H9 (cell line): ENCODE results near the gene KRT9. TPM values are rescaled to one million over a fixed set of nuclear protein-coding genes. Genes with fewer than 3 reads are reported as not detected.

Experiments
- DNase-seq: peaks from one replicate; pipeline ENCODE4 v3.0.0-alpha.2; 2017
- H2AFZ ChIP-seq: one replicate; pipeline ENCODE4 v1.6.1; 2013; ENCODE audit warnings: mild to moderate bottlenecking, low read length, control low read depth, moderate library complexity
- H2AK5ac ChIP-seq: 2 replicates; pipeline ENCODE4 v1.6.1; 2013; ENCODE audit warnings: low read length, control low read depth, mixed read lengths; ENCODE audit not compliant: insufficient read length
- H2BK120ac ChIP-seq: one replicate; pipeline ENCODE4 v1.6.1; 2013; ENCODE audit warnings: low read depth, mild to moderate bottlenecking, low read length, control low read depth, inconsistent platforms; ENCODE audit not compliant: poor library complexity, severe bottlenecking
- H2BK12ac ChIP-seq: 2 replicates; pipeline ENCODE4 v1.6.1; 2013; ENCODE audit warnings: low read length, control low read depth, mixed read lengths, low read depth; ENCODE audit not compliant: insufficient read length
- H2BK15ac ChIP-seq: 2 replicates; pipeline ENCODE4 v1.6.1; 2013; ENCODE audit warnings: low read depth, low read length, control low read depth
- H2BK20ac ChIP-seq: one replicate; pipeline ENCODE4 v1.6.1; 2013; ENCODE audit warnings: low read depth, mild to moderate bottlenecking, low read length, control low read depth, inconsistent platforms; ENCODE audit not compliant: poor library complexity, severe bottlenecking
- H2BK5ac ChIP-seq: 2 replicates; pipeline ENCODE4 v1.6.1; 2013; ENCODE audit warnings: low read length, control low read depth, mixed read lengths; ENCODE audit not compliant: insufficient read length
- H3K14ac ChIP-seq: 2 replicates; pipeline ENCODE4 v1.6.1; 2013; ENCODE audit warnings: low read length, control low read depth; ENCODE audit not compliant: insufficient read depth
- H3K18ac ChIP-seq: 2 replicates; pipeline ENCODE4 v1.6.1; 2013; ENCODE audit warnings: low read depth, mild to moderate bottlenecking, mixed read lengths, low read length, control low read depth; ENCODE audit not compliant: insufficient read length
- H3K23ac ChIP-seq: 2 replicates; pipeline ENCODE4 v1.6.1; 2013; ENCODE audit warnings: low read length, control low read depth, mixed read lengths, low read depth; ENCODE audit not compliant: insufficient read length
- H3K23me2 ChIP-seq: 2 replicates; pipeline ENCODE4 v1.6.1; 2013; ENCODE audit warnings: low read depth, mild to moderate bottlenecking, mixed read lengths, low read length, control low read depth; ENCODE audit not compliant: insufficient read length, poor library complexity, severe bottlenecking
- H3K27ac ChIP-seq: 2 replicates; pipeline ENCODE4 v1.5.1; 2013; ENCODE audit warnings: low read length, control low read depth, mixed read lengths, low read depth; ENCODE audit not compliant: insufficient read length
- H3K27me3 ChIP-seq: 2 replicates; pipeline ENCODE4 v1.6.1; 2013; ENCODE audit warnings: low read length, control low read depth, inconsistent platforms; ENCODE audit not compliant: insufficient read depth
- H3K4ac ChIP-seq: 2 replicates; pipeline ENCODE4 v1.6.1; 2013; ENCODE audit warnings: low read depth, mild to moderate bottlenecking, control low read depth, inconsistent platforms, low read length, moderate library complexity
- H3K4me1 ChIP-seq: 2 replicates; pipeline ENCODE4 v1.6.1; 2013; ENCODE audit warnings: low read length, control low read depth, inconsistent platforms; ENCODE audit not compliant: insufficient read depth
- H3K4me2 ChIP-seq: 2 replicates; pipeline ENCODE4 v1.6.1; 2013; ENCODE audit warnings: low read length, control low read depth, mixed read lengths; ENCODE audit not compliant: insufficient read length, insufficient read depth
- H3K56ac ChIP-seq: 2 replicates; pipeline ENCODE4 v1.6.1; 2013; ENCODE audit warnings: low read depth, mild to moderate bottlenecking, mixed read lengths, low read length, control low read depth; ENCODE audit not compliant: insufficient read length
- H3K79me1 ChIP-seq: 2 replicates; pipeline ENCODE4 v1.6.1; 2013; ENCODE audit warnings: low read depth, mild to moderate bottlenecking, moderate library complexity, low read length, control low read depth, inconsistent platforms; ENCODE audit not compliant: insufficient read depth, poor library complexity, severe bottlenecking
- H3K79me2 ChIP-seq: 2 replicates; pipeline ENCODE4 v1.6.1; 2013; ENCODE audit warnings: low read length, control low read depth, inconsistent platforms; ENCODE audit not compliant: insufficient read depth
- H3K9ac ChIP-seq: 2 replicates; pipeline ENCODE4 v1.6.1; 2013; ENCODE audit warnings: low read length, control low read depth, mixed read lengths; ENCODE audit not compliant: insufficient read length; ENCODE audit errors: extremely low read depth
- H3K9me3 ChIP-seq: one replicate; pipeline ENCODE4 v1.6.1; 2013; ENCODE audit warnings: low read depth, low read length, inconsistent platforms; ENCODE audit not compliant: control insufficient read depth
- H3T11ph ChIP-seq: one replicate; pipeline ENCODE4 v1.6.1; 2013; ENCODE audit warnings: mild to moderate bottlenecking, low read length, control low read depth, inconsistent platforms
- H4K20me1 ChIP-seq: one replicate; pipeline ENCODE4 v1.6.1; 2013; ENCODE audit not compliant: control insufficient read depth, insufficient read length, insufficient read depth
- H4K5ac ChIP-seq: 2 replicates; pipeline ENCODE4 v1.6.1; 2013; ENCODE audit warnings: low read depth, mild to moderate bottlenecking, mixed read lengths, low read length, control low read depth; ENCODE audit not compliant: insufficient read length
- H4K8ac ChIP-seq: replicated peaks from 2 replicates; pipeline ENCODE4 v1.6.1; 2013; ENCODE audit warnings: low read length, control low read depth, mixed read lengths, low read depth; ENCODE audit not compliant: insufficient read length
- H4K91ac ChIP-seq: 2 replicates; pipeline ENCODE4 v1.6.1; 2013; ENCODE audit warnings: low read depth, mild to moderate bottlenecking, moderate library complexity, mixed read lengths, low read length, control low read depth; ENCODE audit not compliant: insufficient read length
- H3K27ac Mint-ChIP-seq, 3 experiments: 2 replicates in 2 of 3; 3 replicates in 1 of 3; pipeline ENCODE4 v1.8.0; 2020 to 2021; ENCODE audit warnings: mixed read lengths in 3 of 3, mild to moderate bottlenecking in 1 of 3, moderate library complexity in 1 of 3
- H3K27me3 Mint-ChIP-seq: 2 replicates; pipeline ENCODE4 v1.8.0; 2021; ENCODE audit warnings: low read depth, mild to moderate bottlenecking, moderate library complexity, mixed read lengths
- H3K36me3 Mint-ChIP-seq, 3 experiments: 2 replicates in 2 of 3; 3 replicates in 1 of 3; pipeline ENCODE4 v1.8.0; 2020 to 2021; ENCODE audit warnings: low read depth in 3 of 3, mixed read lengths in 3 of 3; ENCODE audit not compliant: insufficient read depth in 1 of 3
- H3K4me1 Mint-ChIP-seq, 2 experiments: 2 replicates each; pipeline ENCODE4 v1.8.0; 2020; ENCODE audit warnings: mixed read lengths in 2 of 2
- H3K4me3 Mint-ChIP-seq, 2 experiments: 2 replicates in 1 of 2; 3 replicates in 1 of 2; pipeline ENCODE4 v1.8.0; 2020 to 2021; ENCODE audit warnings: mild to moderate bottlenecking in 2 of 2, mixed read lengths in 2 of 2, moderate library complexity in 1 of 2
- H3K9me3 Mint-ChIP-seq, 2 experiments: 2 replicates in 1 of 2; 3 replicates in 1 of 2; pipeline ENCODE4 v1.8.0; 2020; ENCODE audit warnings: mild to moderate bottlenecking in 2 of 2, mixed read lengths in 2 of 2, moderate library complexity in 1 of 2
- CTCF ChIP-seq: fragments of 200-600 bp; sonication (generic); conservative IDR thresholded peaks from 3 replicates; pipeline ENCODE4 v1.8.0; 2021; ENCODE audit warnings: antibody characterized with exemption, mild to moderate bottlenecking
- WGBS: extraction: QIAGEN DNeasy Blood & Tissue Kit; methylation state at CpG from one replicate; pipeline ENCODE4 v1.1.7; 2013; ENCODE audit warnings: missing lambda C conversion rate, low lambda C conversion rate, mixed read lengths; ENCODE audit not compliant: insufficient read length; ENCODE audit errors: extremely low coverage; 5-methylcytosine and 5-hydroxymethylcytosine counted together
- total RNA-seq: library from RNA; stranded (reverse); gene quantifications from 2 replicates; pipeline ENCODE4 v1.2.1, GENCODE V29; 2021

KRT9 gene
- total RNA-seq, 1 experiment from 2014 or later, result not detected

GRCh38 chr17:41618341-41619035, 46.6 kb upstream of the KRT9 start:
- no peak overlapping the region for H4K8ac ChIP-seq
- H2BK12ac ChIP-seq, result no peak overlapping the region
- no peak overlapping the region for H2AK5ac ChIP-seq
- no peak for TF ChIP-seq CTCF
- no peaks in the 10 kb centered on the region for H3K27me3 ChIP-seq
- no CpG with 5 or more reads among the region's 13 CpGs for WGBS
- Mint-ChIP-seq H3K27ac (peak overlapping the region in 1 of 3 experiments; percentile 79; a peak in 1 of 7 replicates), H3K27me3 (peaks cover 2% of the 10 kb centered on the region), H3K9me3 (no peaks in the 10 kb centered on the region), H3K36me3 (no peaks in the 10 kb centered on the region; a peak in 1 of 7 replicates), H3K4me3 (no peak overlapping the region), H3K4me1 (peaks cover 7 to 30% of the 10 kb centered on the region in 2 experiments)
- H4K91ac ChIP-seq, result no peak overlapping the region
- H3K23me2 ChIP-seq, result no peaks in the 10 kb centered on the region
- no peaks in the 10 kb centered on the region for H3K79me1 ChIP-seq
- no peak overlapping the region for H4K5ac ChIP-seq
- no peaks in the 10 kb centered on the region for H3K79me2 ChIP-seq
- no peak overlapping the region for H3K14ac ChIP-seq
- H2BK120ac ChIP-seq, result no peak overlapping the region
- H3K56ac ChIP-seq, result no peak overlapping the region
- no peak for DNase-seq
- H3K27ac ChIP-seq, result no peak overlapping the region
- H2AFZ ChIP-seq, result no peak overlapping the region
- no peak overlapping the region for H2BK5ac ChIP-seq
- H3K4ac ChIP-seq, result no peak overlapping the region
- H3K9ac ChIP-seq, result no peak overlapping the region
- H3K4me1 ChIP-seq, result no peaks in the 10 kb centered on the region; the same call in 1 of the 2 replicates
- no peak overlapping the region for H3K23ac ChIP-seq
- no peak overlapping the region for H3K18ac ChIP-seq
- H3T11ph ChIP-seq, result no peak overlapping the region
- no peak overlapping the region for H2BK15ac ChIP-seq
- H3K9me3 ChIP-seq, result no peaks in the 10 kb centered on the region
- no peak overlapping the region for H3K4me2 ChIP-seq
- H2BK20ac ChIP-seq, result no peak overlapping the region
- H4K20me1 ChIP-seq, result no peaks in the 10 kb centered on the region
